DOHH2 (cell line): Measurements from ENCODE around the gene STON2.
"Not testable (repeated sequence)": the region's sequence is repeated elsewhere in the genome, so short reads cannot be mapped to it uniquely, and the experiment has no call there.

Experiments used
- H3F3A ChIP-seq: fragments of 200-600 bp; sonication (generic), shearing (Covaris generic); 2 replicates; pipeline ENCODE4 v1.6.0; 2016; ENCODE audit warnings: antibody characterized with exemption, mild to moderate bottlenecking; ENCODE audit not compliant: control insufficient read depth, insufficient read depth
- H3K27ac ChIP-seq: fragments of 200-600 bp; sonication (generic); 2 replicates; pipeline ENCODE4 v1.5.1; 2014; ENCODE audit warnings: low read depth, mild to moderate bottlenecking, low read length, moderate library complexity
- H3K27me3 ChIP-seq: fragments of 200-600 bp; sonication (generic); 2 replicates; pipeline ENCODE4 v1.6.1; 2014; ENCODE audit warnings: mild to moderate bottlenecking, low read length, mixed read lengths; ENCODE audit not compliant: control insufficient read depth
- H3K36me3 ChIP-seq: fragments of 200-600 bp; sonication (generic); 2 replicates; pipeline ENCODE4 v1.6.1; 2014; ENCODE audit warnings: mild to moderate bottlenecking, low read length, moderate library complexity, mixed read lengths; ENCODE audit not compliant: control insufficient read depth
- H3K4me1 ChIP-seq: fragments of 200-600 bp; sonication (generic); 2 replicates; pipeline ENCODE4 v1.6.1; 2014; ENCODE audit warnings: mild to moderate bottlenecking, low read length, mixed read lengths; ENCODE audit not compliant: control insufficient read depth
- H3K4me2 ChIP-seq: fragments of 200-600 bp; sonication (generic); 2 replicates; pipeline ENCODE4 v1.6.0; 2014; ENCODE audit warnings: mild to moderate bottlenecking, low read length, moderate library complexity
- H3K4me3 ChIP-seq: fragments of 200-600 bp; sonication (generic); 2 replicates; pipeline ENCODE4 v1.5.1; 2014; ENCODE audit warnings: mild to moderate bottlenecking, low read length, mixed read lengths
- H3K79me2 ChIP-seq: fragments of 200-600 bp; sonication (generic); 2 replicates; pipeline ENCODE4 v1.6.1; 2014; ENCODE audit warnings: mild to moderate bottlenecking, low read length, mixed read lengths; ENCODE audit not compliant: control insufficient read depth
- H3K9me2 ChIP-seq: fragments of 200-600 bp; sonication (generic); replicated peaks from 2 replicates; pipeline ENCODE4 v1.6.1; 2014; ENCODE audit warnings: mild to moderate bottlenecking, low read length, mixed read lengths; ENCODE audit not compliant: control insufficient read depth
- H3K9me3 ChIP-seq: fragments of 200-600 bp; sonication (generic); 2 replicates; pipeline ENCODE4 v1.6.1; 2014; ENCODE audit warnings: antibody characterized with exemption, low read length, mixed read lengths; ENCODE audit not compliant: control insufficient read depth, insufficient read depth
- H4K20me1 ChIP-seq: fragments of 200-600 bp; sonication (generic); 2 replicates; pipeline ENCODE4 v1.6.0; 2014; ENCODE audit warnings: low read depth, mild to moderate bottlenecking, antibody characterized with exemption, low read length, moderate library complexity; ENCODE audit not compliant: control insufficient read depth, insufficient read depth
- EZH2phosphoT487 ChIP-seq: fragments of 200-600 bp; sonication (generic); IDR thresholded peaks from 2 replicates; pipeline ENCODE4 v1.6.1; 2017; ENCODE audit warnings: borderline replicate concordance, mild to moderate bottlenecking, antibody characterized with exemption, low read length, moderate library complexity, mixed read lengths
- TF ChIP-seq, protein P1 (sequence below): fragments of 200-600 bp; sonication (generic); IDR thresholded peaks from one replicate; pipeline ENCODE4 v1.5.1; 2014; ENCODE audit warnings: antibody characterized with exemption, mild to moderate bottlenecking, low read depth, low read length; ENCODE audit not compliant: poor library complexity, severe bottlenecking

STON2 gene

DNA sequence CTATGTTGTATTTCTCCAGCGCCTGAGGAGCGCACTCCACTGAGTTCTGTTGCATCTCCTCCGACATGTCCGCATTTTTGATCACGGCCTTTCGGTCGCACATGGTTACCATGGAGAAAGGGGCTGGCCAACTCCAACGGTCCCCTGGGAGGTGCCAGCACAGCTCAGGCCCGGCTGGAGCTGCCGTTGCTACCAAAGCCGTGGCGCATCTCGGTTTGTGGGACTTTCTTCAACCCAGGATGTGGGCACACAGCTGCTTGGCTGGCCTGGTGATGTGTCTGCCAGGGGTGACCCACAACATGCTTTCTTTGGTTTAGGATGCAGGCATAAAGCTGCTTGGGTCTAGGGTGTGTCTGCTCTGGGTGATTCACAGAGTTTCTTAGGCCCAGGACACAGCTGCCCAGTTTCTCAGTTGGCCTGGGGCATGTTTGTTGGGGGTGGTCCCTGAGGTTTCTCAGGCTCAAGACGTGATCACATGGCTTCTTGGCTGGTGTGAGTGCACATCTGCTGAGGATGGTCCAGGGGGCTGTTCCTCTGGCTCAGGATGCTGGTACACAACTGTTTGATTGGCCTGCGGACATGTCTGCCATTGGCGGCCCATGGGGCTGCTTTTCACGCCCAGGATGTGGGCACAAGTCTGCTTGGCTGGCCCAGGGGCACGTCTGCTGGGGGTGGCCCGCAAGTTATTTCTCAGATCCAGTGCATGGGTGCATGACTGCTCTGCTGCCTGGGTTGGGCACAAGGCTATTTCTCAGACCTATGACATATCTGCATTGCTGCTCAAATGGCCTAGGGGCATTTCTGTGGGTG lies 153.5 kb downstream of the STON2 start:
- no peaks in the 10 kb centered on the region for H3K36me3 ChIP-seq
- H3K4me2 ChIP-seq = no peak overlapping the region
- H3F3A ChIP-seq = no peaks in the 10 kb centered on the region
- H3K27me3 ChIP-seq = no peaks in the 10 kb centered on the region
- H3K9me3 ChIP-seq = no peaks in the 10 kb centered on the region; the same call in 1 of the 2 replicates
- no peaks in the 10 kb centered on the region for H4K20me1 ChIP-seq
- H3K9me2 ChIP-seq = no peaks in the 10 kb centered on the region
- H3K79me2 ChIP-seq = no peaks in the 10 kb centered on the region
- H3K4me1 ChIP-seq = no peaks in the 10 kb centered on the region
- H3K27ac ChIP-seq = no peak overlapping the region
- TF ChIP-seq, protein P1, sequence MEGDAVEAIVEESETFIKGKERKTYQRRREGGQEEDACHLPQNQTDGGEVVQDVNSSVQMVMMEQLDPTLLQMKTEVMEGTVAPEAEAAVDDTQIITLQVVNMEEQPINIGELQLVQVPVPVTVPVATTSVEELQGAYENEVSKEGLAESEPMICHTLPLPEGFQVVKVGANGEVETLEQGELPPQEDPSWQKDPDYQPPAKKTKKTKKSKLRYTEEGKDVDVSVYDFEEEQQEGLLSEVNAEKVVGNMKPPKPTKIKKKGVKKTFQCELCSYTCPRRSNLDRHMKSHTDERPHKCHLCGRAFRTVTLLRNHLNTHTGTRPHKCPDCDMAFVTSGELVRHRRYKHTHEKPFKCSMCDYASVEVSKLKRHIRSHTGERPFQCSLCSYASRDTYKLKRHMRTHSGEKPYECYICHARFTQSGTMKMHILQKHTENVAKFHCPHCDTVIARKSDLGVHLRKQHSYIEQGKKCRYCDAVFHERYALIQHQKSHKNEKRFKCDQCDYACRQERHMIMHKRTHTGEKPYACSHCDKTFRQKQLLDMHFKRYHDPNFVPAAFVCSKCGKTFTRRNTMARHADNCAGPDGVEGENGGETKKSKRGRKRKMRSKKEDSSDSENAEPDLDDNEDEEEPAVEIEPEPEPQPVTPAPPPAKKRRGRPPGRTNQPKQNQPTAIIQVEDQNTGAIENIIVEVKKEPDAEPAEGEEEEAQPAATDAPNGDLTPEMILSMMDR = no peak
- TF ChIP-seq EZH2phosphoT487 = no peak
- H3K4me3 ChIP-seq = no peak overlapping the region

DNA sequence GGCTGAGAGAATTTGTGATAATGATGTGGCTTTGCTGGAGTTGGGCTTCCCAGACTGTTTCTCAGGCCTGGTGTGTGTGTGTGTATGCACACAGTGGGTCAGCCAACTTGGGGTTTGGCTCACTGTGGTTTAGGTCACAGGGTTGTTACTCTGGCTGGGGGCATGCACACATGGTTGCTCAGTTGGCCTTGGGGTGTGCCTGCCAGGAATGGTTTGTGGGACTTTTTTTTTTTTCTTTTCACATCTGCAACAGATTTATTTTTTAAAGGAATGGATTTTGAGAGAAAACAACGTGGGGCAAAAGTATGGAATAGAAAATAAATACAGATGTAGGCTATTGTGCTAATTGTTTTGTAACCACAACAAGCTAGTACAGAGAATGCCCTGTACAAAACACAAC lies 154.4 kb downstream of the STON2 start:
- no peak overlapping the region for H3K27ac ChIP-seq
- no peaks in the 10 kb centered on the region for H3K4me1 ChIP-seq

GRCh38 chr14:81244431-81244830 lies 155.7 kb downstream of the STON2 start:
- not testable (repeated sequence) for H3K36me3 ChIP-seq, H3K27ac ChIP-seq, H3K4me3 ChIP-seq, H3K4me1 ChIP-seq, H3K9me3 ChIP-seq, H3K4me2 ChIP-seq, H3K79me2 ChIP-seq, H3K9me2 ChIP-seq, H3K27me3 ChIP-seq, H3F3A ChIP-seq, H4K20me1 ChIP-seq

More for the DNA sequence above, 154.4 kb downstream of the STON2 start:
- H3K36me3 ChIP-seq = no peaks in the 10 kb centered on the region
- no peak overlapping the region for H3K4me2 ChIP-seq
- H3K4me3 ChIP-seq = no peak overlapping the region
- TF ChIP-seq, protein P1 = no peak
- TF ChIP-seq EZH2phosphoT487 = no peak
- H3K9me3 ChIP-seq = no peaks in the 10 kb centered on the region; the same call in 1 of the 2 replicates
- no peaks in the 10 kb centered on the region for H3K79me2 ChIP-seq
- no peaks in the 10 kb centered on the region for H3K27me3 ChIP-seq
- H3F3A ChIP-seq = no peaks in the 10 kb centered on the region
- no peaks in the 10 kb centered on the region for H3K9me2 ChIP-seq
- no peaks in the 10 kb centered on the region for H4K20me1 ChIP-seq

DNA sequence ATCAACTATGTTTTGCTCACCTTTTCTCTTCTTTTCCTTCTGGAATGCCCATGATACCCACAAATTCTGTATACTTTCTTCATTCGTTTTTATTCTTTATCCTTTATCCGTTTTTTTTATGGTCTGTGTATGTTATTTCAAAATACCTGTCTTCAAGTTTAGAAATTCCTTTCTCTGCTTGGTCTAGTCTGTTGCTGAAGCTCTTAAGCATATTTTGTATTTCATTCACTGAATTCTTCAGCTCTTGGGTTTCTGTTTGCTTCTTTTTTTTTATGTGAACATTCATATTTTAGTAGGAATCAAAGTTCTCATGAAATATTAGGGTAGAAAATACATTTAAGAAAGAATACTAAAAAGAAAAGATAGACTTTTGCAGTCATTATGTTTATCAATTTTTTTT lies 156.6 kb downstream of the STON2 start:
- Histone ChIP-seq H3K36me3 (no peaks in the 10 kb centered on the region), H3K27ac (no peak overlapping the region), H4K20me1 (no peaks in the 10 kb centered on the region), H3K79me2 (no peaks in the 10 kb centered on the region), H3K9me2 (no peaks in the 10 kb centered on the region), H3K27me3 (no peaks in the 10 kb centered on the region), H3K4me2 (no peak overlapping the region), H3F3A (no peaks in the 10 kb centered on the region), H3K4me3 (no peak overlapping the region), H3K9me3 (no peaks in the 10 kb centered on the region; the same call in 1 of the 2 replicates), H3K4me1 (no peaks in the 10 kb centered on the region)
- TF ChIP-seq EZH2phosphoT487 = no peak
- TF ChIP-seq, protein P1 = no peak

DNA sequence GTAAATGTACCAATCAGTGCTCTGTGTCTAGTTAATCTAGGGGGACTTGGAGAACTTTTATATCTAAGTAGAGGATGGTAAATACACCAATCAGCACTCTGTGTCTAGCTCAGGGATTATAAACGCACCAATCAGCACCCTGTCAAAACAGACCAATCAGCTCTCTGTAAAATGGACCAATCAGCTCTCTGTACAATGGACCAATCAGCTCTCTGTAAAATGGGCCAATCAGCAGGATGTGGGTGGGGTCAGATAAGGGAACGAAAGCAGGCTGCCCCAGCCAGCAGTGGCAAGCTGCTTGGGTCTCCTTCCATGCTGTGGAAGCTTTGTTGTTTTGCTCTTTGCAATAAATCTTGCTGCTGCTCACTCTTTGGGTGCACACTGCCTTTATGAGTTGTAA lies 163.3 kb downstream of the STON2 start:
- not testable (repeated sequence) for H3K4me3 ChIP-seq, H3K4me1 ChIP-seq, H3K9me2 ChIP-seq, H4K20me1 ChIP-seq, H3K4me2 ChIP-seq, H3K27ac ChIP-seq, H3K79me2 ChIP-seq, H3K27me3 ChIP-seq, H3K9me3 ChIP-seq, H3K36me3 ChIP-seq, H3F3A ChIP-seq
